HCT116 (cell line): ENCODE results near the gene CDH26. TPM values are rescaled to one million over a fixed set of nuclear protein-coding genes. Genes with fewer than 3 reads are reported as not detected.

Experiments used
- ATAC-seq: fragments of 200-7000 bp; cut with Tn5 transposase; 2 replicates; pipeline ENCODE4 v1.9.1; 2020; ENCODE audit warnings: mild to moderate bottlenecking, moderate library complexity
- BruUV-seq: library from RNA; stranded (reverse); fragments of 400-500 nt; replicated peaks from 2 replicates; lab custom pipeline; 2021; lab: Mats Ljungman, UMichigan
- CTCF ChIA-PET: fragments of 300-600 bp; sonication (Branson Sonifier 250); formaldehyde crosslinking; loops from one replicate; lab custom pipeline; 2021; ENCODE audit warnings: antibody characterized with exemption; lab: Charles Lee
- POLR2A ChIA-PET: fragments of 300-600, 350-600 bp; sonication (Branson Sonifier 250); formaldehyde crosslinking; loops from one replicate; lab custom pipeline; 2021; ENCODE audit warnings: antibody characterized with exemption; lab: Charles Lee
- RAD21 ChIA-PET, 2 experiments: fragments of 300-600 bp; sonication (Branson Sonifier 250); formaldehyde crosslinking; loops; one replicate each; lab custom pipeline; 2023; ENCODE audit warnings: low total read pairs in 2 of 2; ENCODE audit not compliant: uncharacterized antibody in 2 of 2, unreplicated experiment in 2 of 2, low non-redundant PET in 1 of 2; lab: Charles Lee
- DNase-seq: peaks from one replicate; pipeline ENCODE4 v3.0.0-alpha.2; 2010; ENCODE audit warnings: low read depth, low spot score
- H2AFZ ChIP-seq: fragments of 200-600 bp; shearing (Covaris generic), sonication (generic); 2 replicates; pipeline ENCODE4 v1.6.1; 2017; ENCODE audit warnings: low read depth, mixed run types, mixed read lengths, antibody characterized with exemption, low read length; ENCODE audit not compliant: poor library complexity, severe bottlenecking
- H3K27ac ChIP-seq: 2 replicates; pipeline ENCODE4 v1.5.1; 2012; ENCODE audit warnings: low read depth, low read length
- H3K27me3 ChIP-seq: fragments of 200-600 bp; sonication (generic); 2 replicates; pipeline ENCODE4 v1.6.1; 2016; ENCODE audit warnings: mixed run types, low read length, mixed read lengths; ENCODE audit not compliant: insufficient read depth
- H3K36me3 ChIP-seq, 2 experiments: fragments of 200-500 bp in 1 of 2; fragments of 200-600 bp in 1 of 2; sonication (Bioruptor generic) in 1 of 2; sonication (generic) in 1 of 2; 2 replicates each; pipeline versions ENCODE4 v1.5.1 to v1.6.1; 2014 to 2016; ENCODE audit warnings: low read length in 2 of 2, inconsistent platforms in 1 of 2, mixed read lengths in 1 of 2, mixed run types in 1 of 2; ENCODE audit not compliant: insufficient read depth in 2 of 2, control insufficient read depth in 1 of 2
- H3K4me1 ChIP-seq, 2 experiments: fragments of 200-600 bp in 1 of 2; sonication (generic) in 1 of 2; 2 replicates each; pipeline versions ENCODE4 v1.5.1 to v1.6.1; 2012 to 2017; ENCODE audit warnings: low read length in 2 of 2, inconsistent platforms in 1 of 2, mild to moderate bottlenecking in 1 of 2, mixed read lengths in 1 of 2, mixed run types in 1 of 2, moderate library complexity in 1 of 2; ENCODE audit not compliant: insufficient read depth in 2 of 2, control insufficient read depth in 1 of 2
- H3K4me2 ChIP-seq: fragments of 200-600 bp; sonication (generic); 2 replicates; pipeline ENCODE4 v1.6.1; 2017; ENCODE audit warnings: mixed run types, low read length, mixed read lengths
- H3K4me3 ChIP-seq, 2 experiments: fragments of 200-600 bp in 1 of 2; sonication (generic) in 1 of 2; replicated peaks in 1 of 2; 2 replicates each; pipeline ENCODE4 v1.5.1; 2011 to 2016; ENCODE audit warnings: low read length in 2 of 2, control low read depth in 1 of 2, low read depth in 1 of 2, mild to moderate bottlenecking in 1 of 2, mixed read lengths in 1 of 2, mixed run types in 1 of 2
- H3K79me2 ChIP-seq: fragments of 200-600 bp; sonication (generic); 2 replicates; pipeline ENCODE4 v1.6.1; 2017; ENCODE audit warnings: mild to moderate bottlenecking, mixed run types, low read length, moderate library complexity, mixed read lengths; ENCODE audit not compliant: insufficient read depth
- H3K9ac ChIP-seq: fragments of 200-600 bp; sonication (generic); 2 replicates; pipeline ENCODE4 v1.6.1; 2016; ENCODE audit warnings: low read length, mixed read lengths
- H3K9me2 ChIP-seq: fragments of 200-600 bp; sonication (generic), shearing (Covaris generic); 2 replicates; pipeline ENCODE4 v1.6.1; 2017; ENCODE audit warnings: mixed run types, mild to moderate bottlenecking, moderate library complexity; ENCODE audit not compliant: insufficient read depth
- H3K9me3 ChIP-seq, 2 experiments: fragments of 200-500 bp in 1 of 2; fragments of 200-600 bp in 1 of 2; sonication (Bioruptor generic) in 1 of 2; sonication (generic) in 1 of 2; 2 replicates each; pipeline ENCODE4 v1.6.1; 2014 to 2017; ENCODE audit warnings: low read length in 2 of 2, mixed read lengths in 2 of 2, inconsistent platforms in 1 of 2, low read depth in 1 of 2, mild to moderate bottlenecking in 1 of 2, mixed run types in 1 of 2, moderate library complexity in 1 of 2; ENCODE audit not compliant: control insufficient read depth in 1 of 2, insufficient read depth in 1 of 2
- H4K20me1 ChIP-seq: fragments of 200-600 bp; sonication (generic), shearing (Covaris generic); 2 replicates; pipeline ENCODE4 v1.6.1; 2017; ENCODE audit warnings: mixed run types, mild to moderate bottlenecking, moderate library complexity; ENCODE audit not compliant: insufficient read depth
- ATF3 ChIP-seq: IDR thresholded peaks from 2 replicates; pipeline ENCODE4 v1.6.1; 2012
- CBX3 ChIP-seq: IDR thresholded peaks from 2 replicates; pipeline ENCODE4 v1.6.1; 2012; ENCODE audit warnings: low read depth
- CEBPB ChIP-seq: IDR thresholded peaks from 2 replicates; pipeline ENCODE4 v1.6.1; 2012; ENCODE audit warnings: low read depth
- EGR1 ChIP-seq: IDR thresholded peaks from 2 replicates; pipeline ENCODE4 v1.6.1; 2012; ENCODE audit warnings: low read depth
- ELF1 ChIP-seq: IDR thresholded peaks from 2 replicates; pipeline ENCODE4 v1.6.1; 2012; ENCODE audit warnings: low read depth, borderline replicate concordance
- EZH2 ChIP-seq: fragments of 200-600 bp; sonication (generic); IDR thresholded peaks from 2 replicates; pipeline ENCODE4 v1.6.1; 2017; ENCODE audit warnings: antibody characterized with exemption, mixed run types
- EZH2phosphoT487 ChIP-seq: fragments of 200-600 bp; IDR thresholded peaks from 2 replicates; pipeline ENCODE4 v1.6.1; 2018; ENCODE audit warnings: antibody characterized with exemption, borderline replicate concordance
- FOSL1 ChIP-seq: IDR thresholded peaks from 2 replicates; pipeline ENCODE4 v1.6.1; 2012; ENCODE audit warnings: low read depth
- JUND ChIP-seq: IDR thresholded peaks from 2 replicates; pipeline ENCODE4 v1.6.1; 2012
- MAX ChIP-seq: IDR thresholded peaks from 2 replicates; pipeline ENCODE4 v1.6.1; 2012
- RAD21 ChIP-seq: IDR thresholded peaks from 2 replicates; pipeline ENCODE4 v1.6.1; 2012; ENCODE audit warnings: low read depth, mild to moderate bottlenecking
- SIN3A ChIP-seq: IDR thresholded peaks from 2 replicates; pipeline ENCODE4 v1.6.1; 2012; ENCODE audit warnings: low read depth
- SP1 ChIP-seq: IDR thresholded peaks from 2 replicates; pipeline ENCODE4 v1.6.1; 2012; ENCODE audit warnings: low read depth
- SRF ChIP-seq: IDR thresholded peaks from 2 replicates; pipeline ENCODE4 v1.6.1; 2012; ENCODE audit warnings: low read depth
- TCF7L2 ChIP-seq: IDR thresholded peaks from 2 replicates; pipeline ENCODE4 v1.7.0; 2011; ENCODE audit warnings: borderline replicate concordance, inconsistent platforms; ENCODE audit not compliant: insufficient read depth, insufficient read length; ENCODE audit errors: extremely low read depth
- ZBTB33 ChIP-seq: IDR thresholded peaks from 2 replicates; pipeline ENCODE4 v1.6.1; 2011; ENCODE audit warnings: mild to moderate bottlenecking, low read length, moderate library complexity; ENCODE audit not compliant: insufficient replicate concordance; ENCODE audit errors: extremely low read depth
- ZNF274 ChIP-seq: fragments of 200-500 bp; sonication (Bioruptor generic); IDR thresholded peaks from 2 replicates; pipeline ENCODE4 v1.6.1; 2014; ENCODE audit warnings: mild to moderate bottlenecking, low read depth, low read length, inconsistent platforms
- intact Hi-C: fragments of 100-400 bp; cut with micrococcal nuclease; formaldehyde crosslinking; loops from 2 replicates; pipeline ENCODE4 v1.10.0; 2022
- total RNA-seq: library from RNA; stranded (reverse); gene quantifications from one replicate; pipeline ENCODE4 v1.2.1, GENCODE V29; 2021; ENCODE audit not compliant: unreplicated experiment

CDH26 gene
- total RNA-seq, 1 experiment from 2014 or later, result 0.34 TPM

GRCh38 chr20:60009318-60009717 lies 51.1 kb downstream of the CDH26 start:
- Histone ChIP-seq H3K4me1 (no peaks in the 10 kb centered on the region), H3K9ac (no peak overlapping the region), H3K4me2 (no peak overlapping the region), H3K4me3 (no peak overlapping the region), H3K79me2 (no peaks in the 10 kb centered on the region), H3K27me3 (no peaks in the 10 kb centered on the region), H3K27ac (no peak overlapping the region), H3K36me3 (no peaks in the 10 kb centered on the region), H3K9me3 (no peaks in the 10 kb centered on the region), H4K20me1 (no peaks in the 10 kb centered on the region), H2AFZ (no peak overlapping the region), H3K9me2 (no peaks in the 10 kb centered on the region)
- TF ChIP-seq EZH2 (no peak), ZBTB33 (no peak), SP1 (no peak), ELF1 (no peak), EGR1 (no peak), FOSL1 (no peak), EZH2phosphoT487 (no peak), ATF3 (no peak), MAX (no peak), RAD21 (no peak), CEBPB (no peak), CBX3 (no peak), ZNF274 (no peak), SIN3A (no peak), JUND (no peak), TCF7L2 (no peak), SRF (no peak)
- no peak for ATAC-seq
- no peak for DNase-seq
- ChIA-PET RAD21 (no interaction called here), POLR2A (no interaction called here), CTCF (no interaction called here)
- intact Hi-C loops, result no loop called here
- BruUV-seq, result no TSS peak
